ENCODE data around the gene DPP3. TPM values are rescaled to one million over a fixed set of nuclear protein-coding genes. Genes with fewer than 3 reads are reported as not detected.

DPP3 gene
- total RNA-seq, 1 experiment from 2014 or later: 55.6 TPM

- H3K79me2 ChIP-seq (ENCODE audit: insufficient read depth, low read length): no peaks in the 10 kb centered on the region
- TF ChIP-seq ZFX (IDR thresholded peaks at IDR 0.05): no peak
- TF ChIP-seq CBX3 (IDR thresholded peaks at IDR 0.05; ENCODE audit: low read depth): no peak
- TF ChIP-seq YY1 (IDR thresholded peaks at IDR 0.05; ENCODE audit: extremely low read depth, insufficient replicate concordance, low read depth, low read length): no peak
- TF ChIP-seq ZNF274 (IDR thresholded peaks at IDR 0.05; ENCODE audit: low read depth, low read length): no peak
- no peak for TF ChIP-seq REST (IDR thresholded peaks at IDR 0.05; ENCODE audit: low read depth)
- no peak for TF ChIP-seq SP1 (IDR thresholded peaks at IDR 0.05; ENCODE audit: low read depth)
- TF ChIP-seq CTCF (IDR thresholded peaks at IDR 0.05 in 2 of 3, conservative IDR thresholded peaks at IDR 0.05 in 1 of 3; ENCODE audit: borderline replicate concordance in 1 of 3, insufficient read depth in 1 of 3, low read depth in 2 of 3, low read length in 2 of 3): no peak
- TF ChIP-seq EZH2phosphoT487 (IDR thresholded peaks at IDR 0.05; ENCODE audit: borderline replicate concordance): no peak
- TF ChIP-seq MAX (IDR thresholded peaks at IDR 0.05): no peak
- TF ChIP-seq EZH2 (IDR thresholded peaks at IDR 0.05): no peak
- TF ChIP-seq CEBPB (IDR thresholded peaks at IDR 0.05; ENCODE audit: low read depth): no peak
- TF ChIP-seq EGR1 (IDR thresholded peaks at IDR 0.05; ENCODE audit: low read depth): no peak
- peaks cover 0 to 2% of the 10 kb centered on the region in 2 experiments; a peak in 1 of 4 replicates for H3K36me3 ChIP-seq (ENCODE audit: control insufficient read depth in 1 of 2, insufficient read depth in 2 of 2, low read length in 2 of 2)
- no peaks in the 10 kb centered on the region for H3K9me2 ChIP-seq (ENCODE audit: insufficient read depth)
- no peak overlapping the region for H3K4me3 ChIP-seq (replicated peaks in 1 of 2; ENCODE audit: low read depth in 1 of 2, low read length in 2 of 2)
- DNase-seq (ENCODE audit: low read depth, low spot score) (no peak), ATAC-seq (no peak)
- intact Hi-C loops (cut with micrococcal nuclease): no loop called here
- CTCF ChIA-PET: no interaction called here
- no peaks in the 10 kb centered on the region for H3K27me3 ChIP-seq (ENCODE audit: insufficient read depth, low read length)
- POLR2A ChIA-PET: no interaction called here
- BruUV-seq (replicated peaks): no TSS peak
- H3K9me3 ChIP-seq (ENCODE audit: control insufficient read depth in 1 of 2, insufficient read depth in 1 of 2, low read depth in 1 of 2, low read length in 2 of 2): no peaks in the 10 kb centered on the region
- RAD21 ChIA-PET (ENCODE audit: low non-redundant PET in 1 of 2, low total read pairs in 2 of 2, uncharacterized antibody in 2 of 2, unreplicated experiment in 2 of 2): no interaction called here
- H3K9ac ChIP-seq (ENCODE audit: low read length): no peak overlapping the region
- H2AFZ ChIP-seq (ENCODE audit: low read depth, low read length, poor library complexity, severe bottlenecking): no peak overlapping the region
- H3K4me1 ChIP-seq (ENCODE audit: control insufficient read depth in 1 of 2, insufficient read depth in 2 of 2, low read length in 2 of 2): peaks cover 0 to 4% of the 10 kb centered on the region in 2 experiments; a peak in 2 of 4 replicates
- no peaks in the 10 kb centered on the region for H4K20me1 ChIP-seq (ENCODE audit: insufficient read depth)
- no peak overlapping the region for H3K4me2 ChIP-seq (ENCODE audit: low read length)
- no peak overlapping the region for H3K27ac ChIP-seq (ENCODE audit: low read depth, low read length)
Measured at GRCh38 chr11:66505276-66505816, 25.1 kb downstream of the DPP3 start.
